BLaER1 (cell line): ENCODE results near the gene DOCK8.
A peak's percentile ranks its signal among the peaks of the same experiment; 100 is the strongest.

Experiments used
- H3K27ac ChIP-seq: shearing (Covaris generic); formaldehyde crosslinking; 2 replicates; pipeline ENCODE4 v1.8.1; 2022
- H3K27me3 ChIP-seq: shearing (Covaris generic); formaldehyde crosslinking; 2 replicates; pipeline ENCODE4 v1.8.1; 2022
- H3K36me3 ChIP-seq: shearing (Covaris generic); formaldehyde crosslinking; 2 replicates; pipeline ENCODE4 v1.8.1; 2022
- H3K4me1 ChIP-seq: shearing (Covaris generic); formaldehyde crosslinking; 2 replicates; pipeline ENCODE4 v1.8.1; 2022
- H3K4me2 ChIP-seq: shearing (Covaris generic); formaldehyde crosslinking; 2 replicates; pipeline ENCODE4 v1.8.1; 2022
- H3K4me3 ChIP-seq: shearing (Covaris generic); formaldehyde crosslinking; 2 replicates; pipeline ENCODE4 v1.8.1; 2022
- H3K9ac ChIP-seq: shearing (Covaris generic); formaldehyde crosslinking; 2 replicates; pipeline ENCODE4 v1.8.1; 2022
- H3K9me3 ChIP-seq: shearing (Covaris generic); formaldehyde crosslinking; 2 replicates; pipeline ENCODE4 v1.8.1; 2022
- H4K20me1 ChIP-seq: shearing (Covaris generic); formaldehyde crosslinking; 2 replicates; pipeline ENCODE4 v1.8.1; 2022
- Cebpa-rat ChIP-seq: shearing (Covaris generic); IDR thresholded peaks from 2 replicates; pipeline ENCODE4 v1.8.1; 2022

DOCK8 gene

DNA sequence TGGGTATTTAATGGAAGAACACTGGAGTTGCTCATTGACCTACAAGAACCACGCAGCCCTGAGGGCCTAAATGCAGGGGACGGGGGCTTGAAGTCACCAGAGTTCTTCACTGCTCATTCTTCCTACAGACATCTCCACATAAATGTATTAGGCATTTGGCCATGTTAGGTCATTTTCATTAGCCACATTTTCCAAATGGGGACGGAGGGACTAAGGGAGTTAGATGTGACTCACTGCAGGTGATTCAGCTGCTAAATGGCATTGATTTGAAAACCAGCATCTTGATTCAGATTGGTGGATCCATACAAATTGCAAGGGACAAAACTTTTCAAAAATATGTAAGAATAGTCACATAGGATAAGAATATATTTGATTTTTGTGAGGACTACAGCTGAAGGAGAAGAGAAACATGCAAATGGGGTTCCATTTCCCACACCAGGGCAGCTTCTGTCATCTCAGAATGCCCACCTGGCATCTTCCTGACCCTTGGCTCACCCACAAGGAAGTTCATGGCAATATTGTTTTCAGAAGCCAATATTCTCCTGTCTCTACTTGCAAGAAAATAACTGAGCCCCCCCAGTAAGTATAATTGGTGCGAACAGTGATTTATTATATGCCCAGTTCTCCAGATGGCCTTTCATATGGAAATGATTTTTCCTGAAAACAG, 264.8 kb downstream of the DOCK8 start:
- Histone ChIP-seq H3K27me3 (no peaks in the 10 kb centered on the region), H3K4me2 (no peak overlapping the region), H3K27ac (no peak overlapping the region), H4K20me1 (no peaks in the 10 kb centered on the region), H3K4me1 (no peaks in the 10 kb centered on the region), H3K9ac (no peak overlapping the region), H3K4me3 (no peak overlapping the region), H3K36me3 (peaks cover 4% of the 10 kb centered on the region; the same call in 1 of the 2 replicates), H3K9me3 (peaks cover 14% of the 10 kb centered on the region)
- no peak for TF ChIP-seq Cebpa-rat

DNA sequence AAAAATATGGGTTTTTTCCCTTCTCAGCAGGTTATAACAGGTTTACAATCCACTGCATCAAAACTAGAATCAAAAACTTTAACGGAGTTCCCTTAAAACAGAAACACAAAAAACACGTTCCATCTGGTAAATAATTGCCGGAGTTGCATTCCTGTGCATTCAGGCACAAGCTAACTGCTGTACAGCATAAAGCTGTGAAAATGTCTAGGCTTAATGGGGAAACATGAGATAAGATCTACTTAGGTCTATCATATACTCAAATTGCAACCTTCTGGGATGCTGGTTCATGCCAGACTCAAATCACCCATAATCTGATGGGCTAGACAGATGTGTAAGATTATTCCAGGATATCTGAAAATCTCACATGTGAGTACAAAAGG, 265.3 kb downstream of the DOCK8 start:
- Histone ChIP-seq H3K4me3 (no peak overlapping the region), H3K9ac (no peak overlapping the region), H3K9me3 (peaks cover 20% of the 10 kb centered on the region), H4K20me1 (no peaks in the 10 kb centered on the region), H3K27me3 (no peaks in the 10 kb centered on the region), H3K36me3 (peaks cover 4% of the 10 kb centered on the region; the same call in 1 of the 2 replicates), H3K4me2 (no peak overlapping the region), H3K4me1 (no peaks in the 10 kb centered on the region), H3K27ac (no peak overlapping the region)
- TF ChIP-seq Cebpa-rat = no peak

DNA sequence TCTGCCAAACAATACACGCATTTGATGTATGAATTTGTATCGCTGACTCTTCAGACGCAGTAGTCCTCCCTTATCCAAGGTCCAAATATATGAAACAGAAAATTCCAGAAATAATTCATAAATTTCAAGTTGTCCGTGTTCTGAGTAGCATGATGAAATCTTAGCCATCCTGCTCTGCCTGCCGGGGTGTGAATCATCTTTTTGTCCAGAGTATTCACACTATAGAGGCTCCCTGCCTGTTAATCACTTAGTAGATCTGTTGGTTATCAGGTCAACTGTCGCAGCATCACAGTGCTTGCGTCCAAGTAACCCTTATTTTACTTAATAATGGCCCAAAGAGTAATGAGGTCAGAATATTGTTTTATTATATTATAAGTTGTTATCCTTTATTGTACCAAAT, 268.1 kb downstream of the DOCK8 start:
- Histone ChIP-seq H3K4me3 (no peak overlapping the region), H3K36me3 (peaks cover 4% of the 10 kb centered on the region; the same call in 1 of the 2 replicates), H3K4me1 (no peaks in the 10 kb centered on the region), H3K27me3 (no peaks in the 10 kb centered on the region), H3K4me2 (no peak overlapping the region), H3K9me3 (peaks cover 21% of the 10 kb centered on the region), H4K20me1 (no peaks in the 10 kb centered on the region), H3K9ac (no peak overlapping the region), H3K27ac (no peak overlapping the region)
- TF ChIP-seq Cebpa-rat = no peak

DNA sequence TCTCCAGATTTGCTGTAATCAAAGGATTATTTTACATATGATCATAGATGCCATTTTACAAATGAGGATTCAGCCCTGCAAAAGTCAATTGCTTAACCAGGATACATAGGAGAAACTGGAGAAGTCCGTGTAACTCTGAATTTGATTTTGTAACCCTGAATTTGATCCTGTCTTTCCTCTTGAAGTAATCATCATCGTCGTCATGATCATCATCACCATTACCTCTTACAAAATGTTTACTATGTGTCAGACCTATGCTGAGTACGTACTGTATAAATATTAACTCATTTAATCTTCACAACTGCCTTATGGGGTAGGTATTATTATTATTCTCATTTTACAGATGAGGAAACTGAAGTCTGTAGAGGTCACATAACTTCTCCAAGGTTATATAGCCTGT, 271.5 kb downstream of the DOCK8 start:
- Histone ChIP-seq H3K4me3 (no peak overlapping the region), H3K4me1 (no peaks in the 10 kb centered on the region), H3K9ac (no peak overlapping the region), H3K27me3 (no peaks in the 10 kb centered on the region), H3K36me3 (peaks cover 4% of the 10 kb centered on the region; the same call in 1 of the 2 replicates), H3K4me2 (no peak overlapping the region), H3K9me3 (peaks cover 21% of the 10 kb centered on the region), H3K27ac (no peak overlapping the region), H4K20me1 (no peaks in the 10 kb centered on the region)
- no peak for TF ChIP-seq Cebpa-rat

DNA sequence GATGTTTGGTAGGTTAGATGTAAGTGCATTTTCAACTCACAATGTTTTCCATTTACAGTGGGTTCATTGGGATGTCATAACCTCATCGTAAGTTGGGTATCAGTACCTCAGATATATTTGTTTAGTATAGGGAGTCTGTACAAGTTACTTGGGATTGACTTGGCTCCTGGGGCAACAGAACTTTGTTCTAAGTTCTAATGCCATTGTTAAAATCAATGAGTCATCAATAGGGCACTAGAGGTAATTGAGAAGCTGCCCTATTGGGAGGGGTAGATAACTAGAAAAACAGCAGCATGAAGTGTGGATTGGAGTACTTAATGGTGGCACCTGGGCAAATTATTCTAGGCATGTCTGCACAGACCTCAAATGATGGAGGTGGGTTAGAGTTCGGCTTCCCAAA, 272.8 kb downstream of the DOCK8 start:
- Histone ChIP-seq H3K4me3 (no peak overlapping the region), H3K9me3 (peaks cover 21% of the 10 kb centered on the region), H4K20me1 (no peaks in the 10 kb centered on the region), H3K9ac (no peak overlapping the region), H3K4me2 (no peak overlapping the region), H3K27ac (no peak overlapping the region), H3K27me3 (no peaks in the 10 kb centered on the region), H3K4me1 (no peaks in the 10 kb centered on the region), H3K36me3 (peaks cover 4% of the 10 kb centered on the region; the same call in 1 of the 2 replicates)
- TF ChIP-seq Cebpa-rat = no peak

DNA sequence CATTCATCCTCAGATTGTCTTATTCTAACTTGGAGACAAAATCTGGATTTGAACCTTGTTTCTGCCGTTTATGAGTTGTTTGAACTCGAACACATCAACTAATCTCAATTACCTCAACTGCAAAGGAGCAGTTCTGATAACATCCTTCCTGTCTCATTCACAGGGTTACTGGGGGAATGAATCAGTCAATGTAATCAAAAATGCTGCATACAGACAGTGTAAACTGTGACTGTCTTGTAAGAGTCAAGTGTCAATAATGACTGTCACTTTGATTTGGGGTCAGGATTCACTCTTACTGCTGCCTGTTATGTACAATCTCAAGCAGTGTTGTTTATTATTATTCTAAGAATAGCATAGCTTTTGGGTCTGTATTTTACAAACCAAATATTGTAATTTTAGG, 273.8 kb downstream of the DOCK8 start:
- H3K4me2 ChIP-seq = no peak overlapping the region
- H3K27me3 ChIP-seq = no peaks in the 10 kb centered on the region
- no peak for TF ChIP-seq Cebpa-rat
- H3K4me3 ChIP-seq = no peak overlapping the region
- H3K9ac ChIP-seq = no peak overlapping the region
- H4K20me1 ChIP-seq = no peaks in the 10 kb centered on the region
- no peaks in the 10 kb centered on the region for H3K4me1 ChIP-seq
- H3K27ac ChIP-seq = no peak overlapping the region
- H3K36me3 ChIP-seq = peaks cover 4% of the 10 kb centered on the region; the same call in 1 of the 2 replicates
- peaks cover 17% of the 10 kb centered on the region for H3K9me3 ChIP-seq

DNA sequence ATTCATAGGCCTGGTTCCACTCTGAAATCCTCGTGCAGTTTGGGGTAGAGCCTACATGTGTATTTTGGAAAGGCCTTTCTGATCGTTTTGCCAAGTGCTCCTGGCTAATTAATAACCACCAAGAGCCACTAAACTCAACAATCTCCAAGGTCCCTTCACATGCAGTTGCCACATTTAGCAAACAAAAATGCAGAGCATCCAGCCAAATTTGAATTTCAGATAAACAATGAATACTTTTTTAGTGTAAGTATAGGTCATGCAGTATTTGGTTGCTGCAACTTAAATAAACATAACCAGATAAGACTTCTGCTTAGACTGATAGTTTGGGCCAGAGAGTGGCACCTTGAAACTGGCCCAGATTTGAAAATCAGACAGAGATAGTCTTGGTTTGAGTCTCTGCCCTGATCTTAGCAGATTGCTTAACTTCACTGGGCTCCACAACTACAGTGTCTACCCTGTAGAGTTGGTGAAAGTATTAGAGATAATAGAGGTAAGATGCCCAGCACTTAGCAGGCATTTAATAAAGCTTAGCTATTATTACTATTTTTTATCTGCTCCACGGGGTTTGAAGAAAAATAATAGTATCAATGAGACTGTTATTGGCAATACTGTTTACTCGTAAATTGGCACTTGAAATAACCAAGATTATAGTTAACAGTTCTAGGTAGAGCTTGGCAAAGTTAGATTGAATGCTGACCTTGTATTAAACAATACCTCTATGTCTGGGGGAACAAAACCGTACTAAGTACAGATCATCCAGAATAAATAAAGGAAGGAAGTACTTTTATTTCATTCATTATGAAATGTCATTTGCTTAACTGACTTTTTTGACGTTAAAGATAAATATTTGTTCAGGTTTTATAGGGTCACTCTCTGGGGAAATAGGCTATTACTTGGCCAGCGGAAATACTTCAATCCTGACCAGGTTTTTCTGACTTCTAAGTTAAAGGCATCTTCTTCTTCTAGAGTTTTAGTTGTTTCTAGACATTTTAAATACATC, 274.8 kb downstream of the DOCK8 start:
- Histone ChIP-seq H3K27me3 (no peaks in the 10 kb centered on the region), H3K9ac (no peak overlapping the region), H3K27ac (no peak overlapping the region), H3K4me3 (no peak overlapping the region), H3K9me3 (peaks cover 6% of the 10 kb centered on the region), H4K20me1 (no peaks in the 10 kb centered on the region), H3K36me3 (no peaks in the 10 kb centered on the region), H3K4me2 (no peak overlapping the region), H3K4me1 (no peaks in the 10 kb centered on the region)
- no peak for TF ChIP-seq Cebpa-rat

DNA sequence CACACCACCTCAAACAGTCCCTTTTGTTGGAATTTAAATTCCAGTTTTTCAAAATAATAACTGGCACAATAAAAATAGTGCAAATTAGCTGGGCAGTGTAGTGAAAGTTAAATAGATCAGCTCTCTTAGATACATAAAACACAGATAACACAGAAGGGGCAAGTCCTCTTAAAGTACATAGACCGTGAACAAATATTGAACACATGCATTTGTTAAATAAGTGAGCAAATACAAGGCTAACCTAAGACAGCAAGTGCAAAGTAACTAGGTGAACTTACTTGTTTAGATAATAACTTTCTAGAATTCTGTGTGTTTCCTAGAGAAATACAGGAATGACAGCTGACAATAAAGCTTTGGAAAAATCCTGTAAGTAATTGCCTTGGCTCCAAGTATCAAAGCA, 280.1 kb downstream of the DOCK8 start:
- Histone ChIP-seq H4K20me1 (no peaks in the 10 kb centered on the region), H3K4me1 (no peaks in the 10 kb centered on the region), H3K9me3 (no peaks in the 10 kb centered on the region), H3K4me3 (no peak overlapping the region), H3K4me2 (no peak overlapping the region), H3K27me3 (no peaks in the 10 kb centered on the region), H3K36me3 (no peaks in the 10 kb centered on the region), H3K9ac (no peak overlapping the region), H3K27ac (no peak overlapping the region)
- no peak for TF ChIP-seq Cebpa-rat

DNA sequence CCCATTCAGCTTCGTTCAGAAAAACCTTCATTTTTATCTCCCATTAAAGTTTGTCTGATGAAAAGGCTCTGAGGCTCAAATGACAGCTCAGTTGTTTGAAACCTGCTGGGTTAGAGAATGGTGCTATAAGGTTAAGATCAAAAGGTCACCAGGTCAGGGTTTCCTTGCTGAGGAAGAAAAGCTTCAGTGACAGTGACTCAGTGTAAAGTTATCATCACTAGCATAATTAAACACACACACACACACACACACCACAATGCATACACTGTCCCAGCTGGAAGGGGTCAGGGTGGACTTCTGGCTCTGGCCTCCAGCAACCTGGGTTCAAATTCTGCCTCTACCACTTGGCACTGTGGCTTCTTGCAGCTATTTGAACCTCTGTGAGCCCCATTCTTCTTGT, 281.1 kb downstream of the DOCK8 start:
- Histone ChIP-seq H3K9me3 (no peaks in the 10 kb centered on the region), H3K36me3 (no peaks in the 10 kb centered on the region), H3K4me2 (no peak overlapping the region), H3K27me3 (no peaks in the 10 kb centered on the region), H4K20me1 (no peaks in the 10 kb centered on the region), H3K9ac (no peak overlapping the region), H3K27ac (no peak overlapping the region), H3K4me3 (no peak overlapping the region), H3K4me1 (no peaks in the 10 kb centered on the region)
- no peak for TF ChIP-seq Cebpa-rat

DNA sequence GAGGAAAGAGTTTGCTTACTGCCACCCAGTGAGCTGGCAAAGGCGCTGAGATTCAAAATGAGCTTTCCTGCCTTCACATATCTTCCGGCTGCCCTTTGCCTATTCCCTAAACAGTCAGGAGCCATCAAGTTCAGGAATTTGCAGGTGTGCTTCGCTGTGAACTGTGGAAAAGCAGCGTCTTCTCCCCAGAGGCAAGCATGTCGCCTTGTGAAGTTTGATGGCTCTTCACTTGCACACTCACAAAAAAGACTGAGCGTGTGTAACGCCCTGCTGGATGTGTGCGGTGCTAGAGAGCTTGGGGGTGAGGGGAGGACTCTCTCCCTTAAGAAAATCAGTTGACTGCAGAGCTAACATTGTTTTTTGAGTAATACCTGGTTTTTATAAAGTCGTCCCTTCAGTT, 288.7 kb downstream of the DOCK8 start:
- Histone ChIP-seq H3K36me3 (no peaks in the 10 kb centered on the region), H3K4me3 (peak overlapping the region; percentile 77), H3K9ac (0 out of 2 replicates have a peak overlapping the region, but pooled peaks have one; percentile 60), H3K4me1 (peaks cover 11% of the 10 kb centered on the region), H3K27me3 (peaks cover 48% of the 10 kb centered on the region), H3K27ac (no peak overlapping the region), H3K4me2 (peak overlapping the region; percentile 99), H4K20me1 (peaks cover 4% of the 10 kb centered on the region; the same call in 1 of the 2 replicates), H3K9me3 (no peaks in the 10 kb centered on the region)
- TF ChIP-seq Cebpa-rat = no peak
